Measurements from ENCODE around the gene ORM1. TPM values are rescaled to one million over a fixed set of nuclear protein-coding genes. Genes with fewer than 3 reads are reported as not detected.

Gene ORM1
- total RNA-seq, 1 donor from 2014 or later: not detected

GRCh38 chr9:114301798-114302565 lies 20.9 kb upstream of the ORM1 start:
- intact Hi-C loops (cut with micrococcal nuclease): no loop called here
- no peak overlapping the region for H3K4me3 ChIP-seq
- H3K36me3 ChIP-seq: peaks cover 25% of the 10 kb centered on the region
- DNase-seq: no peak
- no peaks in the 10 kb centered on the region for H3K27me3 ChIP-seq (ENCODE audit: low read depth)
- TF ChIP-seq CTCF (IDR thresholded peaks at IDR 0.05; ENCODE audit: borderline replicate concordance): no peak
- H3K4me1 ChIP-seq: peaks cover 8% of the 10 kb centered on the region
- H3K27ac ChIP-seq (replicated peaks): no peak overlapping the region
- no peaks in the 10 kb centered on the region for H3K9me3 ChIP-seq (replicated peaks)

GRCh38 chr9:114302727-114303126 lies 20.2 kb upstream of the ORM1 start:
- intact Hi-C loops (cut with micrococcal nuclease): no loop called here
- H3K9me3 ChIP-seq (replicated peaks): no peaks in the 10 kb centered on the region
- no peak for TF ChIP-seq CTCF (IDR thresholded peaks at IDR 0.05; ENCODE audit: borderline replicate concordance)
- peaks cover 25% of the 10 kb centered on the region for H3K36me3 ChIP-seq
- H3K4me3 ChIP-seq: no peak overlapping the region
- H3K4me1 ChIP-seq: peaks cover 8% of the 10 kb centered on the region
- H3K27ac ChIP-seq (replicated peaks): no peak overlapping the region
- DNase-seq: no peak
- no peaks in the 10 kb centered on the region for H3K27me3 ChIP-seq (ENCODE audit: low read depth)

- Histone ChIP-seq H3K36me3 (peaks cover 25% of the 10 kb centered on the region), H3K4me1 (peaks cover 8% of the 10 kb centered on the region)
- intact Hi-C loops (cut with micrococcal nuclease): no loop called here
These were observed 19.3 kb upstream of the ORM1 start for GRCh38 chr9:114303571-114303970.

GRCh38 chr9:114303977-114304376 lies 18.9 kb upstream of the ORM1 start:
- Histone ChIP-seq H3K36me3 (peaks cover 23% of the 10 kb centered on the region), H3K9me3 (replicated peaks) (no peaks in the 10 kb centered on the region), H3K27me3 (ENCODE audit: low read depth) (no peaks in the 10 kb centered on the region), H3K4me3 (no peak overlapping the region), H3K4me1 (peaks cover 8% of the 10 kb centered on the region), H3K27ac (replicated peaks) (no peak overlapping the region)
- no peak for TF ChIP-seq CTCF (IDR thresholded peaks at IDR 0.05; ENCODE audit: borderline replicate concordance)
- intact Hi-C loops (cut with micrococcal nuclease): no loop called here
- no peak for DNase-seq

More at GRCh38 chr9:114303571-114303970, 19.3 kb upstream of the ORM1 start:
- DNase-seq: no peak
- TF ChIP-seq CTCF (IDR thresholded peaks at IDR 0.05; ENCODE audit: borderline replicate concordance): no peak
- Histone ChIP-seq H3K27ac (replicated peaks) (no peak overlapping the region), H3K27me3 (ENCODE audit: low read depth) (no peaks in the 10 kb centered on the region), H3K9me3 (replicated peaks) (no peaks in the 10 kb centered on the region), H3K4me3 (no peak overlapping the region)

GRCh38 chr9:114304416-114305188 lies 18.3 kb upstream of the ORM1 start:
- intact Hi-C loops (cut with micrococcal nuclease): no loop called here
- Histone ChIP-seq H3K27ac (replicated peaks) (no peak overlapping the region), H3K4me1 (peaks cover 8% of the 10 kb centered on the region), H3K27me3 (ENCODE audit: low read depth) (no peaks in the 10 kb centered on the region), H3K9me3 (replicated peaks) (no peaks in the 10 kb centered on the region), H3K4me3 (no peak overlapping the region), H3K36me3 (peaks cover 17% of the 10 kb centered on the region)
- TF ChIP-seq CTCF (IDR thresholded peaks at IDR 0.05; ENCODE audit: borderline replicate concordance): no peak
- DNase-seq: no peak

Measured in left ventricle myocardium inferior (tissue), 1 donor.